GM11168 (cell line): ENCODE data around the gene SCAANT1.

Source experiments
- in situ Hi-C: fragments of 300-500 bp; cut with MboI; formaldehyde crosslinking; loops from one replicate; pipeline ENCODE4 v1.12.0; 2022; ENCODE audit warnings: low sequenced_read_pairs; ENCODE audit not compliant: unreplicated experiment

Gene SCAANT1

DNA sequence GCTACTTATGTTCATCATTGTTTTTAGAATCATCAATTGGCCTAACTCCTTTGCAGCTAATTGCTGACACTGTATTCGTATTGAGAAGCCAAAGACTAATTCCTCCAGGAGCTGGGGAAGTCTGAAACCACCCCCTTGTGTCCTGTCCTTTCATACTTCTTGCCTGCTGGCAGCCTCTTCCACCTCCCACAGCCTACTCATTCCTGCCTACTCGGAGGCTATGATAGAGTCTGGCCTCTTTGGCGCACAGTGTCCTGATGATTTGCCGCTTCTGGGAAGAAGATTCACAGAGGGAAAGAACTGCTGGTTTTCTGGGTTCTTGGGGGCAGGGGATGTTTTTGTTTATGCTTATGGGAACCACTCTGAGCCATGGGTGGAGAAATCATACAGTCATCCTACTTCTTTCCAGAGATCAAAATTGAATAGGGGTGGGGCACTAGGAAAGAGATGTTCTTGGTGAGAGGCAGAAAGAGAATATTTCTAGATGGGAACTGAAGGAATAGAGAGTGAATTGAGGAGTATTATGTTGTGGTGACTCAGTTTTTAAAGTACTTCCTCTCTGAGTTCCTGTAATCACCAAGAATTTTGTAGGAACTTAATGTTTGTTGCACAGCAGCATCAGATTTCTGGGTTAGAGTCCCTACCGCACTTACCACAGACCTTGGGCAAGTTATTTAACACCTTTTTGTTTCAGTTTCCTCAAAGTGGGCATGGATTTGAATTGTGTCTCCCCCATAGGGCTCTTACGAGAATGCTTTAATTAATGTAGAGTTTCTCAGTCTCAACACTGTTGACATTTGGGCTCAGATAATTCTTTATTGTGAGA, 22.1 kb upstream of the SCAANT1 start:
- in situ Hi-C loops, result no loop called here

DNA sequence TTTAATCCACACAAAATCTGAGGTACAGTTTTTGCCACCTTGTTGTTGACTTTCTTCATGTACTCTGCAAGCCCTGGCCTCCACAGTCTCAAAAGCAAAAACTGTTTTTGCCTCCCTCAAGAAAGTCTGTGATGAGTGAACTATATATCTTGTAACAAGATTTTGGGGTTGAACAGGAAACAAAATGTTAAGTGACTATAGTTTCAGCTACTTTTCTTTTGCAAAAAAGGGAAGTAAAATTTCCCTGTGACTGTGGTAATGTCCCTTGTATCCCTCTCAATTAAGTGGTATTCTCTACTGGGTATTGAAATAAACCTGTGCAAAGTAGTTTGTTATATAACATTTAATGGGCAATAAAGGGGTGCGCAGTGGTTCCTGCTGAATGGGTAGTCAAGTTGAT, 21.3 kb upstream of the SCAANT1 start:
- in situ Hi-C loops, result no loop called here

- in situ Hi-C loops, result no loop called here
These were observed 20.5 kb upstream of the SCAANT1 start for GRCh38 chr3:63932509-63933212.

GRCh38 chr3:63931290-63931689, 19.1 kb upstream of the SCAANT1 start:
- in situ Hi-C loops, result no loop called here

DNA sequence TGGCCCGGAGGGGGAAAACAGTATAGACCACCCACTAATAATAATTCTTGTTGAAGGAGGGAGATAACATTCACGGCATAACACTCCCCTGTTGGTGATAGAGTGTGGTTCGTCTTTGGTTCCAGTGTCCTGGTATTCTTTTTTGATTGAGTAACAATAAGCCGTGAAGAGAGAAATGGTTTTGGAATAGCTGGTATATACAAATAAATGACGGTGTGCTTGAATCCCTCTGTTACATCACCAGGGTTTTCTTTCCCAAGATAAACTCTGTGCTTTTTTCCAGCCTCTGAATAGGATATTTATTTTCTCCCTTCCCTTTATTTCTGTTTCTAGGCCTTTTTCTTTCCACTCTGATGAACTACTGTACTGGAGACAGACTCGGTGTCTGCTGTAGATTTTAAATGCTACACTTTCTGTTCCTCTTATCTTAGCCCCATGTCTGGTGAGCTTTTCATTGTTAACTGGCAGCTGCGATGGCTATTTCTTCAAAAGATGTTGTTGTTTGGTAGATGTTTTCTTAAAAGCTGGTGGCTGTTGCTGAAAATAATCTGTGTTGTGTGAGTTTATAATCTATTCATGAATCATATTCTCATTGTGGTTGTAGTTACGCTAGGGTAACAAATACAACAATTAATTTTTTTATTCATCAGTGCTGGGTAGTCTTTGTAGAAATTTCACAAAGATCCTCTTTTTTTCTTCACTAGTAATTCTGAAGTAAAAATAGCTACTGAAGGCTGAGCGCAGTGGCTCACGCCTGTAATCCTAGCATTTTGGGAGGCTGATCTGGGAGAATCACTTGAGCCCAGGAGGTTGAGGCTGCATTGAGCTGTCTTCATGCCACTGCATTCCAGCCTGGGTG, 15.5 kb upstream of the SCAANT1 start:
- in situ Hi-C loops, result no loop called here

DNA sequence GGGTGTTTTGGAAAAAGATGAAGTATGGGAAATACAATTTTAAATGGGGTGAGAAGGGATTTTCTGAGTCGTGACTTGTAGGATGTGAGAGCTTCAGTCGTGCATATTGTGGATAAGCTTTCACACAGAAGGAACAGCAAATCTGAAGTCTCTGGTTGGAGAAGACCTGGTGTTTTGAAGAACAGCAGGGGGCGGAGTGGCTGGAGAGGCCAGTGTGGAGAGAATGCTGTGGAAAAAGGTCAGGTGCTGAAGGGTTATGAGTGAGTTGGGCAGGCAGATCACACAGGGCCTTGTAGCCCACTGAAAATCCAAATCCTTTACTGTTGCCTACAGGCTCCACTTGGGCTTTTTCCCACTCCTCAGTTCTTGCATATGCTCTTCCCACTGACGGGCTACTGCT, 14.1 kb upstream of the SCAANT1 start:
- in situ Hi-C loops, result no loop called here

DNA sequence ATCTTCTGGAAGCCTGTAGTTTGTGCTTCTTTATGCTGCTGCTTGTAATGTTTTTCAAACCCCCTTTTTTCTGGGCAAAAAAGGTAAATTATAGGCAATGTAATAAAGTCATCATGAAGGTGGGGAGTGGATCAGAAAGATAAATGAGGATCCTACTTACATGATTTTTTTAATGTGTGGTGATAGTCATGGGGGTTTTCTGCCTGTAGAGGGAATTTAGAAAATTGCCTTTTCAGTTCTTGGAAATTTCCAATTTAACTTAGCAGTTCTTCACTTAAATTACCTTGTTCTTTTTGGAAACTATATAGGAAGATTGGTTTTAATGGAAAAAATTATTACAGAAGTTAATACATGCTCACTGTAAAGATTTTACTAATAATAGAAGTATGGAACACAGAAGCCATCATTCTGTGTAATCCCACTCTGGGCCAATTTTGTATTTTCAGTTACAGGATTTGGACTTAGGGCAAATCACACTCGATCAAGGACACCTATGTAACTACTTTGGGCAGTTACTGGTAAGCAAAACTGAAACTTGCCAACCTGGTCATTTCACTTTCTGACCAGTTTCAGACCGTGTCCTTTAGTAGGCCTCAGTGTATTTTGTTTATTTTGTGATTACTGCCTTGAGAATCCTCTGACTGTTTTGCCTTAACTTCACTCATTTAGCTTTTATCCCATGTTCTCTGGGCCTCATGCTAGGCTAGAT, 10.5 kb upstream of the SCAANT1 start:
- in situ Hi-C loops, result no loop called here

DNA sequence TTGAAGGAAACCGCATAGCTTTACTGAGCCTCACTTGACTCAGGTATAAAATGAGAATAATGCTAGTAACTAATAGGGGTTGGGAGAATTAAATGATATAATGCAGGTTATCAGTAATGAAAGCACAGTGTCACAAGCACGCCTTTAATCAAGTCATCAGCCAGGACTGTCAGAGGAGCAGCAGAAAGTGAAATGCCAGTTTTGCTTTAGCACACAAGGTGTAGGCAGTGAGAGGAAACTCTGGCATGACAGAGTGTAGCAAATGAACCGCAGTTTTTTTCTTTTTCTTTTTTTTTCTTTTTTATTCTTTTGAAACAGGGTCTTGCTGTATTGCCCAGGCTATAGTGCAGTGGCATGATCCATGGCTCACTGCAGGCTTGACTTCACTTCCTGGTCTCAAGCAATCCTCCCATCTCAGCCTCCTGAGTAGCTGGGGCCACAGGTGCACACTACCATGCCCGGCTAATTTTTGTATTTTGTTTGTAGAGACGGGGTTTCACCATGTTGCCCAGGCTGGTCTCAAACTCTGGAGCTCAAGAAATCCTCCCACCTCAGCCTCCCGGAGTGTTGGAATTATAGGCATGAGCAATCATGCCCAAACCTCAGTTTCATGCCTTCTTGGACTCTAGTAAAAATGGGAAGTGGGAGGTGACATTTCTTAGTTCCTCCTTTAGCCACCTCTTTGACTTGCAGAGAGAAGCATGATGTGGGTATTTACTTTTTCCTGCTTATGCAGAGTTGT, 9.7 kb upstream of the SCAANT1 start:
- in situ Hi-C loops, result no loop called here

- in situ Hi-C loops, result no loop called here
These were observed 7.8 kb upstream of the SCAANT1 start for GRCh38 chr3:63920001-63920400.

DNA sequence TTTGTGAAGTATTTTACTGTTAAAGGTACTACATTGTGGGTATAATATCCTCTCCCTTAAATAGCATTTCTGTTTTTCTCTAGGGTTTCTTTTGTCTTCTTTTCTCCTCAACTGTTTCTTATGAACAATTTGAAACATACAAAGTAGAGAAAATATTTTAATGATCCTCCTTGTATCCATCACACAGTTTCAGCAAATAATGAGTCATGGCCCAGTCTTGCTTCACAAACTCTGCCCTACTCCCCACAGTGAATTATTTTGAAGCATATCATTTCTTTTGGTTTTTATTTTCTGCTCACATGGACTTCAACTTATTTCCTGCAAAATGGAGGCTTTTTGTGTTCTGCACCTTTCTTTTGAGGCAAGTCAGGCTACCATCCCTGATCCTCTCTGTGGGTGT, 6.1 kb upstream of the SCAANT1 start:
- in situ Hi-C loops, result no loop called here

DNA sequence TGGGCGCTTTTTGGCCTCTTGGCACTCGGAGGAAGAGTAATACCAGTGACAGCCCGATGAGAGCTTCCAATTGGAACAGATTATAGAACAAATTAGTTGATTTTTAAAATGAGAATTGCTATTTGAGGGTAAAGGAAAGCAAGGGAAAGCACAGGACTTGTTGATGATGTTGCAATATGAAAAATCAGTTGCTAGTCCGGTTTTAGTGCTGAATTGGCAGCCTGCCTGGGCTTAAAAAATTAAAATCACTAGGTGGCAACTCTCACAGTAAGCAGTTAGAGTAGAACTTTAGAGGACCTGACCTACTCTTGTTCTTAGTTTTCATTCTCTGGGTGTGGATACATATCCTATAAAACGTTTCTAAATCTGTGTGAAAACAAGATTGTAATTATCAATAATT, 2.1 kb upstream of the SCAANT1 start:
- in situ Hi-C loops, result no loop called here

- in situ Hi-C loops, result no loop called here
These were observed 795 bp upstream of the SCAANT1 start for GRCh38 chr3:63912768-63913588.

DNA sequence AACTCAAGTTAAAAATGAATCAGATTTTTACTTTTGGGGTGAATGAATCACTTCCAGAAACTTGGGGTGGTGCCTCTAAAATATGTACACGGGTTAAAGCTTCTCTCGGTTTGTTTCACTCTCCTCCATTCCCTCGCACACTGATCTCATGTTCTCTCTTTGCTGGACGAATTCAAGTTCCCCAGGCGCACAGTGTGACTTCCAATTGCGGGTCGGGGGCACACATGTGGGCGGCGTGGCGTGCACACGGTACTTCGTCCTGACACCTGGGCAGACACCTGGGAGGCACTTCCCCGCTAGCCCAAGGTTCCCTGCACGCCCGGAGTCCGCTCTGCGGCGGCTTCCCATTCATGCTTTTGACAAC, 692 bp downstream of the SCAANT1 start:
- in situ Hi-C loops, result no loop called here

GRCh38 chr3:63910891-63911290, 1.3 kb downstream of the SCAANT1 start:
- in situ Hi-C loops, result no loop called here

GRCh38 chr3:63910001-63910400, 2.2 kb downstream of the SCAANT1 start:
- in situ Hi-C loops, result no loop called here

- in situ Hi-C loops, result no loop called here
These were observed 2.8 kb downstream of the SCAANT1 start for GRCh38 chr3:63909431-63909830.

DNA sequence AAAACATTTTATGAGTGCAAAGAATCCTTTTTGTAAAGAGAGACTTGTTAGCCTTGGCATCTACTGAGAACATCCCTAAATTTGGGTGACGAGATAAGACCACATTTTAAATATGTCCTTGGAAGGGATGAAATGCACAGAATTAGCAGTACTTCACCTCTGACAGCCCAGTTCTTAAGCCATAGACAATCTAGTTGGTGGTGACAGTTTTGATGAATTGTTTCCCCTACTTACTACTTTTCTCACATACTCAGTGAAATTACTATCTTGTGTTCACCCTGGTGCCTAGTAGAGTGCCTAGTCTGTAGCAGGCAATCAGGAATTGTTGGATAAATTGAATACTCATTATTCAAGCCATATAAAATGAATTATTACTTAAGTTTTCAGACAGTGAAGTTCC, 3.4 kb downstream of the SCAANT1 start:
- in situ Hi-C loops, result no loop called here

- in situ Hi-C loops, result no loop called here
These were observed 4.0 kb downstream of the SCAANT1 start for GRCh38 chr3:63908081-63908736.
